T-helper 1 cell treated with Interleukin-12 subunit alpha and Interleukin-12 subunit beta and Interleukin-4 antibody, amounts not matched to agents 30 μg/mL and 1 μg/mL, for 36 hours (primary cell): ENCODE measurements around the gene MAST4.
"Not testable (repeated sequence)": the region's sequence is repeated elsewhere in the genome, so short reads cannot be mapped to it uniquely, and the experiment has no call there.

Source experiments
- H3K27ac Mint-ChIP-seq: one replicate; pipeline ENCODE4 v1.8.0; 2021; ENCODE audit warnings: mild to moderate bottlenecking, mixed read lengths
- H3K27me3 Mint-ChIP-seq: one replicate; pipeline ENCODE4 v1.8.0; 2021; ENCODE audit warnings: low read depth, mixed read lengths
- H3K36me3 Mint-ChIP-seq: one replicate; pipeline ENCODE4 v1.8.0; 2021; ENCODE audit warnings: low read depth, mixed read lengths
- H3K4me1 Mint-ChIP-seq: one replicate; pipeline ENCODE4 v1.8.0; 2021; ENCODE audit warnings: low read depth, mixed read lengths
- H3K4me3 Mint-ChIP-seq: one replicate; pipeline ENCODE4 v1.8.0; 2021; ENCODE audit warnings: mild to moderate bottlenecking, moderate library complexity, mixed read lengths
- H3K9me3 Mint-ChIP-seq: one replicate; pipeline ENCODE4 v1.8.0; 2021; ENCODE audit warnings: mixed read lengths

The MAST4 gene

GRCh38 chr5:67105270-67105669 lies 509.1 kb downstream of the MAST4 start:
- H3K27ac Mint-ChIP-seq = no peak overlapping the region
- peaks cover 34% of the 10 kb centered on the region for H3K36me3 Mint-ChIP-seq
- H3K27me3 Mint-ChIP-seq = no peaks in the 10 kb centered on the region
- H3K4me1 Mint-ChIP-seq = peaks cover under 1% of the 10 kb centered on the region
- no peak overlapping the region for H3K4me3 Mint-ChIP-seq
- H3K9me3 Mint-ChIP-seq = no peaks in the 10 kb centered on the region

GRCh38 chr5:67106626-67107342 lies 510.6 kb downstream of the MAST4 start:
- Mint-ChIP-seq H3K4me1 (no peaks in the 10 kb centered on the region), H3K27me3 (no peaks in the 10 kb centered on the region), H3K4me3 (no peak overlapping the region), H3K9me3 (no peaks in the 10 kb centered on the region), H3K36me3 (peaks cover 36% of the 10 kb centered on the region), H3K27ac (no peak overlapping the region)

GRCh38 chr5:67111779-67112178 lies 515.6 kb downstream of the MAST4 start:
- no peaks in the 10 kb centered on the region for H3K9me3 Mint-ChIP-seq
- H3K4me3 Mint-ChIP-seq = no peak overlapping the region
- no peak overlapping the region for H3K27ac Mint-ChIP-seq
- no peaks in the 10 kb centered on the region for H3K27me3 Mint-ChIP-seq
- peaks cover 21% of the 10 kb centered on the region for H3K36me3 Mint-ChIP-seq
- no peaks in the 10 kb centered on the region for H3K4me1 Mint-ChIP-seq

- Mint-ChIP-seq H3K27ac (no peak overlapping the region), H3K9me3 (no peaks in the 10 kb centered on the region), H3K36me3 (peaks cover 33% of the 10 kb centered on the region), H3K4me3 (no peak overlapping the region), H3K27me3 (no peaks in the 10 kb centered on the region), H3K4me1 (no peaks in the 10 kb centered on the region)
These were observed 519.1 kb downstream of the MAST4 start for GRCh38 chr5:67115246-67115645.

- Mint-ChIP-seq H3K36me3 (peaks cover 33% of the 10 kb centered on the region), H3K4me3 (no peak overlapping the region), H3K9me3 (no peaks in the 10 kb centered on the region), H3K27me3 (no peaks in the 10 kb centered on the region), H3K27ac (no peak overlapping the region), H3K4me1 (no peaks in the 10 kb centered on the region)
These were observed 519.6 kb downstream of the MAST4 start for GRCh38 chr5:67115817-67116216.

GRCh38 chr5:67118050-67118620 lies 521.9 kb downstream of the MAST4 start:
- H3K27me3 Mint-ChIP-seq = no peaks in the 10 kb centered on the region
- H3K4me3 Mint-ChIP-seq = no peak overlapping the region
- no peaks in the 10 kb centered on the region for H3K9me3 Mint-ChIP-seq
- H3K27ac Mint-ChIP-seq = no peak overlapping the region
- H3K4me1 Mint-ChIP-seq = no peaks in the 10 kb centered on the region
- peaks cover 34% of the 10 kb centered on the region for H3K36me3 Mint-ChIP-seq

GRCh38 chr5:67119010-67119409 lies 522.8 kb downstream of the MAST4 start:
- Mint-ChIP-seq H3K36me3 (peaks cover 33% of the 10 kb centered on the region), H3K4me3 (no peak overlapping the region), H3K9me3 (no peaks in the 10 kb centered on the region), H3K27me3 (no peaks in the 10 kb centered on the region), H3K4me1 (no peaks in the 10 kb centered on the region), H3K27ac (no peak overlapping the region)

GRCh38 chr5:67120032-67120431 lies 523.8 kb downstream of the MAST4 start:
- no peak overlapping the region for H3K4me3 Mint-ChIP-seq
- no peak overlapping the region for H3K27ac Mint-ChIP-seq
- H3K9me3 Mint-ChIP-seq = no peaks in the 10 kb centered on the region
- H3K4me1 Mint-ChIP-seq = no peaks in the 10 kb centered on the region
- H3K36me3 Mint-ChIP-seq = peaks cover 41% of the 10 kb centered on the region
- H3K27me3 Mint-ChIP-seq = no peaks in the 10 kb centered on the region

- H3K4me3 Mint-ChIP-seq = no peak overlapping the region
These were observed 527.6 kb downstream of the MAST4 start for GRCh38 chr5:67123819-67124218.

GRCh38 chr5:67124556-67124955 lies 528.4 kb downstream of the MAST4 start:
- no peak overlapping the region for H3K4me3 Mint-ChIP-seq
- H3K4me1 Mint-ChIP-seq = peaks cover 2% of the 10 kb centered on the region
- no peaks in the 10 kb centered on the region for H3K27me3 Mint-ChIP-seq
- H3K9me3 Mint-ChIP-seq = peaks cover 3% of the 10 kb centered on the region
- H3K36me3 Mint-ChIP-seq = peaks cover 44% of the 10 kb centered on the region
- H3K27ac Mint-ChIP-seq = no peak overlapping the region

More at GRCh38 chr5:67123819-67124218, 527.6 kb downstream of the MAST4 start:
- peaks cover 3% of the 10 kb centered on the region for H3K9me3 Mint-ChIP-seq
- peaks cover 49% of the 10 kb centered on the region for H3K36me3 Mint-ChIP-seq
- no peak overlapping the region for H3K27ac Mint-ChIP-seq
- peaks cover 2% of the 10 kb centered on the region for H3K4me1 Mint-ChIP-seq
- no peaks in the 10 kb centered on the region for H3K27me3 Mint-ChIP-seq

GRCh38 chr5:67127347-67127895 lies 531.2 kb downstream of the MAST4 start:
- peaks cover 50% of the 10 kb centered on the region for H3K36me3 Mint-ChIP-seq

GRCh38 chr5:67129768-67130167 lies 533.6 kb downstream of the MAST4 start:
- H3K27me3 Mint-ChIP-seq = no peaks in the 10 kb centered on the region

More at GRCh38 chr5:67127347-67127895, 531.2 kb downstream of the MAST4 start:
- H3K4me3 Mint-ChIP-seq, H3K4me1 Mint-ChIP-seq, H3K27ac Mint-ChIP-seq, H3K9me3 Mint-ChIP-seq, H3K27me3 Mint-ChIP-seq: not testable (repeated sequence)

GRCh38 chr5:67133217-67133616 lies 537.0 kb downstream of the MAST4 start:
- no peak overlapping the region for H3K4me3 Mint-ChIP-seq
- no peak overlapping the region for H3K27ac Mint-ChIP-seq
- no peaks in the 10 kb centered on the region for H3K9me3 Mint-ChIP-seq
- H3K36me3 Mint-ChIP-seq = peaks cover 43% of the 10 kb centered on the region
- no peaks in the 10 kb centered on the region for H3K27me3 Mint-ChIP-seq
- peaks cover 2% of the 10 kb centered on the region for H3K4me1 Mint-ChIP-seq

More at GRCh38 chr5:67129768-67130167, 533.6 kb downstream of the MAST4 start:
- Mint-ChIP-seq H3K4me3 (no peak overlapping the region), H3K4me1 (peaks cover 4% of the 10 kb centered on the region), H3K27ac (no peak overlapping the region), H3K9me3 (peaks cover 3% of the 10 kb centered on the region), H3K36me3 (peaks cover 50% of the 10 kb centered on the region)

GRCh38 chr5:67133776-67134175 lies 537.6 kb downstream of the MAST4 start:
- Mint-ChIP-seq H3K27ac (no peak overlapping the region), H3K4me3 (no peak overlapping the region), H3K36me3 (peaks cover 40% of the 10 kb centered on the region), H3K9me3 (no peaks in the 10 kb centered on the region), H3K27me3 (no peaks in the 10 kb centered on the region), H3K4me1 (peaks cover 2% of the 10 kb centered on the region)

GRCh38 chr5:67135381-67135984 lies 539.3 kb downstream of the MAST4 start:
- H3K4me3 Mint-ChIP-seq = no peak overlapping the region
- peaks cover 31% of the 10 kb centered on the region for H3K36me3 Mint-ChIP-seq
- no peaks in the 10 kb centered on the region for H3K9me3 Mint-ChIP-seq
- H3K4me1 Mint-ChIP-seq = peaks cover 2% of the 10 kb centered on the region
- no peaks in the 10 kb centered on the region for H3K27me3 Mint-ChIP-seq
- H3K27ac Mint-ChIP-seq = no peak overlapping the region
